HEK293 (cell line): ENCODE measurements around the gene RFX2.

Experiments
- GLIS2 ChIP-seq: fragments of 450-650 bp; formaldehyde crosslinking; IDR thresholded peaks from 2 replicates; pipeline ENCODE4 v1.5.1; 2016; ENCODE audit warnings: missing biosample characterization, missing genetic modification characterization
- HOXD13 ChIP-seq: sonication (generic); formaldehyde crosslinking; IDR thresholded peaks from 2 replicates; pipeline ENCODE4 v1.8.0; 2022; ENCODE audit warnings: missing genetic modification reagents, borderline replicate concordance
- KLF1 ChIP-seq: fragments of 450-650 bp; formaldehyde crosslinking; IDR thresholded peaks from 2 replicates; pipeline ENCODE4 v1.5.1; 2016; ENCODE audit warnings: missing biosample characterization, missing genetic modification characterization
- KLF9 ChIP-seq: fragments of 450-650 bp; formaldehyde crosslinking; IDR thresholded peaks from 2 replicates; pipeline ENCODE4 v1.5.1; 2016; ENCODE audit warnings: missing biosample characterization, missing genetic modification characterization, low read depth
- MYNN ChIP-seq: fragments of 450-650 bp; formaldehyde crosslinking; IDR thresholded peaks from 2 replicates; pipeline ENCODE4 v1.5.1; 2016; ENCODE audit warnings: missing biosample characterization, missing genetic modification characterization, borderline replicate concordance
- OVOL3 ChIP-seq: fragments of 450-650 bp; formaldehyde crosslinking; IDR thresholded peaks from 2 replicates; pipeline ENCODE4 v1.5.1; 2016; ENCODE audit warnings: missing biosample characterization, missing genetic modification characterization
- SP2 ChIP-seq: fragments of 450-650 bp; formaldehyde crosslinking; IDR thresholded peaks from 2 replicates; pipeline ENCODE4 v1.5.1; 2016; ENCODE audit warnings: missing biosample characterization, missing genetic modification characterization
- SP3 ChIP-seq: fragments of 450-650 bp; formaldehyde crosslinking; IDR thresholded peaks from 2 replicates; pipeline ENCODE4 v1.5.1; 2016; ENCODE audit warnings: missing biosample characterization, missing genetic modification characterization
- YY2 ChIP-seq: fragments of 450-650 bp; formaldehyde crosslinking; IDR thresholded peaks from 2 replicates; pipeline ENCODE4 v1.5.1; 2016; ENCODE audit warnings: missing biosample characterization, missing genetic modification characterization
- ZNF140 ChIP-seq: fragments of 450-650 bp; formaldehyde crosslinking; IDR thresholded peaks from 2 replicates; pipeline ENCODE4 v1.5.1; 2016; ENCODE audit warnings: missing biosample characterization, missing genetic modification characterization
- ZNF146 ChIP-seq: fragments of 450-650 bp; formaldehyde crosslinking; IDR thresholded peaks from 2 replicates; pipeline ENCODE4 v1.5.1; 2016; ENCODE audit warnings: missing biosample characterization, missing genetic modification characterization
- ZNF157 ChIP-seq: fragments of 450-650 bp; formaldehyde crosslinking; IDR thresholded peaks from 2 replicates; pipeline ENCODE4 v1.5.1; 2016; ENCODE audit warnings: missing biosample characterization, missing genetic modification characterization
- ZNF335 ChIP-seq: fragments of 450-650 bp; formaldehyde crosslinking; conservative IDR thresholded peaks from 2 replicates; pipeline ENCODE4 v1.5.1; 2016; ENCODE audit warnings: missing biosample characterization, missing genetic modification characterization
- ZNF391 ChIP-seq: fragments of 450-650 bp; formaldehyde crosslinking; IDR thresholded peaks from 2 replicates; pipeline ENCODE4 v1.5.1; 2016; ENCODE audit warnings: low read depth, missing biosample characterization, missing genetic modification characterization, borderline replicate concordance
- ZNF501 ChIP-seq: fragments of 450-650 bp; formaldehyde crosslinking; IDR thresholded peaks from 2 replicates; pipeline ENCODE4 v1.5.1; 2016; ENCODE audit warnings: missing biosample characterization, missing genetic modification characterization
- ZNF514 ChIP-seq: fragments of 450-650 bp; formaldehyde crosslinking; IDR thresholded peaks from 2 replicates; pipeline ENCODE4 v1.5.1; 2016; ENCODE audit warnings: missing biosample characterization, missing genetic modification characterization
- ZNF600 ChIP-seq: fragments of 450-650 bp; formaldehyde crosslinking; IDR thresholded peaks from 2 replicates; pipeline ENCODE4 v1.5.1; 2016; ENCODE audit warnings: missing biosample characterization, missing genetic modification characterization
- ZNF624 ChIP-seq: fragments of 450-650 bp; formaldehyde crosslinking; IDR thresholded peaks from 2 replicates; pipeline ENCODE4 v1.5.1; 2017; ENCODE audit warnings: missing biosample characterization, missing genetic modification characterization
- ZNF791 ChIP-seq: fragments of 450-650 bp; formaldehyde crosslinking; IDR thresholded peaks from 2 replicates; pipeline ENCODE4 v1.5.1; 2016; ENCODE audit warnings: missing biosample characterization, missing genetic modification characterization
- ZNF792 ChIP-seq: fragments of 450-650 bp; formaldehyde crosslinking; IDR thresholded peaks from 2 replicates; pipeline ENCODE4 v1.5.1; 2016; ENCODE audit warnings: missing biosample characterization, missing genetic modification characterization
- ZSCAN16 ChIP-seq: fragments of 450-650 bp; formaldehyde crosslinking; IDR thresholded peaks from 2 replicates; pipeline ENCODE4 v1.5.1; 2016; ENCODE audit warnings: missing biosample characterization, missing genetic modification characterization
- TF ChIP-seq, protein P1 (sequence below): fragments of 450-650 bp; formaldehyde crosslinking; IDR thresholded peaks from 2 replicates; pipeline ENCODE4 v1.5.1; 2016; ENCODE audit warnings: missing biosample characterization, missing genetic modification characterization
- TF ChIP-seq, protein P2 (sequence below): fragments of 450-650 bp; formaldehyde crosslinking; IDR thresholded peaks from 2 replicates; pipeline ENCODE4 v1.5.1; 2016; ENCODE audit warnings: missing biosample characterization, missing genetic modification characterization
- TF ChIP-seq, protein P3 (sequence below): fragments of 450-650 bp; formaldehyde crosslinking; IDR thresholded peaks from 2 replicates; pipeline ENCODE4 v1.5.1; 2016; ENCODE audit warnings: missing biosample characterization, missing genetic modification characterization, borderline replicate concordance
- TF ChIP-seq, protein P4 (sequence below): fragments of 450-650 bp; formaldehyde crosslinking; IDR thresholded peaks from 2 replicates; pipeline ENCODE4 v1.5.1; 2016; ENCODE audit warnings: missing biosample characterization, missing genetic modification characterization, low read depth
- TF ChIP-seq, protein P5 (sequence below): fragments of 450-650 bp; formaldehyde crosslinking; IDR thresholded peaks from 2 replicates; pipeline ENCODE4 v1.5.1; 2016; ENCODE audit warnings: missing biosample characterization, missing genetic modification characterization

Gene RFX2

DNA sequence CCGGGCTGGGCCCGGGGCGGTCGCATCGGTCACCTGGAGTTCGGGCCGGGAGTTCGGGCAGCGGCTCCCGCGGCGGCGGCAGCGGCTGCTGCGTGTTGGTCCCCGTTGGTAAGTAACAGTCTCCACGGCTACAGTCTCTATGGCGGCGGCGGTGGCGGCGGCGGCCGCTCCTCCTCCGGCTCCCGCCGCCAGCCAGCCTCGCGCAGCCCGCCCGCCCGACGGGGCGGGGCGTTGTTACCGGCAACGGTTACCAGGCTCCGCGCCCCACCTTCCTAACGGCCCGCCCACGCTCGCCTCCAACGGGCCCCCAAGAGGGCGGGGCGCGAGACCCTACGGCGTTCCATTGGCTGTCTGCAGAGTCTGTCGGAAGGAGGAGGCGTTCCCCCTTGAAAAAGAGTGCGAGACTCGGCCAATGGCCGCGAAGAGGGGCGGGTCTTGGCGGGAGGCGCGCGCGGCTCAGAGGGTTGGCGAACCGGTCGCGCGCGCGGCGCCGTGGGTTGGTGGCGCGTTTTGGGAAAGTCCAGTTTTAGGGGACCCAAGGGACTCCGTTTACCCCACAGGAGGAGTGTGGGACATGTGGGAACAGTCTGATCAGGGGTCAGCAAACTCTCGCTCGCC lies at the start of gene RFX2 (continued):
- TF ChIP-seq KLF9 = peak; percentile 73
- TF ChIP-seq, protein P1, sequence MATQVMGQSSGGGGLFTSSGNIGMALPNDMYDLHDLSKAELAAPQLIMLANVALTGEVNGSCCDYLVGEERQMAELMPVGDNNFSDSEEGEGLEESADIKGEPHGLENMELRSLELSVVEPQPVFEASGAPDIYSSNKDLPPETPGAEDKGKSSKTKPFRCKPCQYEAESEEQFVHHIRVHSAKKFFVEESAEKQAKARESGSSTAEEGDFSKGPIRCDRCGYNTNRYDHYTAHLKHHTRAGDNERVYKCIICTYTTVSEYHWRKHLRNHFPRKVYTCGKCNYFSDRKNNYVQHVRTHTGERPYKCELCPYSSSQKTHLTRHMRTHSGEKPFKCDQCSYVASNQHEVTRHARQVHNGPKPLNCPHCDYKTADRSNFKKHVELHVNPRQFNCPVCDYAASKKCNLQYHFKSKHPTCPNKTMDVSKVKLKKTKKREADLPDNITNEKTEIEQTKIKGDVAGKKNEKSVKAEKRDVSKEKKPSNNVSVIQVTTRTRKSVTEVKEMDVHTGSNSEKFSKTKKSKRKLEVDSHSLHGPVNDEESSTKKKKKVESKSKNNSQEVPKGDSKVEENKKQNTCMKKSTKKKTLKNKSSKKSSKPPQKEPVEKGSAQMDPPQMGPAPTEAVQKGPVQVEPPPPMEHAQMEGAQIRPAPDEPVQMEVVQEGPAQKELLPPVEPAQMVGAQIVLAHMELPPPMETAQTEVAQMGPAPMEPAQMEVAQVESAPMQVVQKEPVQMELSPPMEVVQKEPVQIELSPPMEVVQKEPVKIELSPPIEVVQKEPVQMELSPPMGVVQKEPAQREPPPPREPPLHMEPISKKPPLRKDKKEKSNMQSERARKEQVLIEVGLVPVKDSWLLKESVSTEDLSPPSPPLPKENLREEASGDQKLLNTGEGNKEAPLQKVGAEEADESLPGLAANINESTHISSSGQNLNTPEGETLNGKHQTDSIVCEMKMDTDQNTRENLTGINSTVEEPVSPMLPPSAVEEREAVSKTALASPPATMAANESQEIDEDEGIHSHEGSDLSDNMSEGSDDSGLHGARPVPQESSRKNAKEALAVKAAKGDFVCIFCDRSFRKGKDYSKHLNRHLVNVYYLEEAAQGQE (tag by site-specific recombination) = no peak
- TF ChIP-seq ZNF792 (tag by site-specific recombination) = no peak
- TF ChIP-seq, protein P2, sequence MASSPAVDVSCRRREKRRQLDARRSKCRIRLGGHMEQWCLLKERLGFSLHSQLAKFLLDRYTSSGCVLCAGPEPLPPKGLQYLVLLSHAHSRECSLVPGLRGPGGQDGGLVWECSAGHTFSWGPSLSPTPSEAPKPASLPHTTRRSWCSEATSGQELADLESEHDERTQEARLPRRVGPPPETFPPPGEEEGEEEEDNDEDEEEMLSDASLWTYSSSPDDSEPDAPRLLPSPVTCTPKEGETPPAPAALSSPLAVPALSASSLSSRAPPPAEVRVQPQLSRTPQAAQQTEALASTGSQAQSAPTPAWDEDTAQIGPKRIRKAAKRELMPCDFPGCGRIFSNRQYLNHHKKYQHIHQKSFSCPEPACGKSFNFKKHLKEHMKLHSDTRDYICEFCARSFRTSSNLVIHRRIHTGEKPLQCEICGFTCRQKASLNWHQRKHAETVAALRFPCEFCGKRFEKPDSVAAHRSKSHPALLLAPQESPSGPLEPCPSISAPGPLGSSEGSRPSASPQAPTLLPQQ (tag by site-specific recombination) = no peak
- TF ChIP-seq ZNF624 (tag by site-specific recombination) = no peak
- no peak for TF ChIP-seq ZNF391 (tag by site-specific recombination)
- no peak for TF ChIP-seq ZNF157 (tag by site-specific recombination)
- TF ChIP-seq SP2 (tag by site-specific recombination) = peak; percentile 100
- peak; percentile 78; the same call in 1 of the 2 replicates for TF ChIP-seq MYNN (tag by site-specific recombination)
- TF ChIP-seq OVOL3 (tag by site-specific recombination) = no peak
- no peak for TF ChIP-seq HOXD13 (CRISPR knock-in tag)
- peak; percentile 98 for TF ChIP-seq SP3 (tag by site-specific recombination)
- TF ChIP-seq, protein P3, sequence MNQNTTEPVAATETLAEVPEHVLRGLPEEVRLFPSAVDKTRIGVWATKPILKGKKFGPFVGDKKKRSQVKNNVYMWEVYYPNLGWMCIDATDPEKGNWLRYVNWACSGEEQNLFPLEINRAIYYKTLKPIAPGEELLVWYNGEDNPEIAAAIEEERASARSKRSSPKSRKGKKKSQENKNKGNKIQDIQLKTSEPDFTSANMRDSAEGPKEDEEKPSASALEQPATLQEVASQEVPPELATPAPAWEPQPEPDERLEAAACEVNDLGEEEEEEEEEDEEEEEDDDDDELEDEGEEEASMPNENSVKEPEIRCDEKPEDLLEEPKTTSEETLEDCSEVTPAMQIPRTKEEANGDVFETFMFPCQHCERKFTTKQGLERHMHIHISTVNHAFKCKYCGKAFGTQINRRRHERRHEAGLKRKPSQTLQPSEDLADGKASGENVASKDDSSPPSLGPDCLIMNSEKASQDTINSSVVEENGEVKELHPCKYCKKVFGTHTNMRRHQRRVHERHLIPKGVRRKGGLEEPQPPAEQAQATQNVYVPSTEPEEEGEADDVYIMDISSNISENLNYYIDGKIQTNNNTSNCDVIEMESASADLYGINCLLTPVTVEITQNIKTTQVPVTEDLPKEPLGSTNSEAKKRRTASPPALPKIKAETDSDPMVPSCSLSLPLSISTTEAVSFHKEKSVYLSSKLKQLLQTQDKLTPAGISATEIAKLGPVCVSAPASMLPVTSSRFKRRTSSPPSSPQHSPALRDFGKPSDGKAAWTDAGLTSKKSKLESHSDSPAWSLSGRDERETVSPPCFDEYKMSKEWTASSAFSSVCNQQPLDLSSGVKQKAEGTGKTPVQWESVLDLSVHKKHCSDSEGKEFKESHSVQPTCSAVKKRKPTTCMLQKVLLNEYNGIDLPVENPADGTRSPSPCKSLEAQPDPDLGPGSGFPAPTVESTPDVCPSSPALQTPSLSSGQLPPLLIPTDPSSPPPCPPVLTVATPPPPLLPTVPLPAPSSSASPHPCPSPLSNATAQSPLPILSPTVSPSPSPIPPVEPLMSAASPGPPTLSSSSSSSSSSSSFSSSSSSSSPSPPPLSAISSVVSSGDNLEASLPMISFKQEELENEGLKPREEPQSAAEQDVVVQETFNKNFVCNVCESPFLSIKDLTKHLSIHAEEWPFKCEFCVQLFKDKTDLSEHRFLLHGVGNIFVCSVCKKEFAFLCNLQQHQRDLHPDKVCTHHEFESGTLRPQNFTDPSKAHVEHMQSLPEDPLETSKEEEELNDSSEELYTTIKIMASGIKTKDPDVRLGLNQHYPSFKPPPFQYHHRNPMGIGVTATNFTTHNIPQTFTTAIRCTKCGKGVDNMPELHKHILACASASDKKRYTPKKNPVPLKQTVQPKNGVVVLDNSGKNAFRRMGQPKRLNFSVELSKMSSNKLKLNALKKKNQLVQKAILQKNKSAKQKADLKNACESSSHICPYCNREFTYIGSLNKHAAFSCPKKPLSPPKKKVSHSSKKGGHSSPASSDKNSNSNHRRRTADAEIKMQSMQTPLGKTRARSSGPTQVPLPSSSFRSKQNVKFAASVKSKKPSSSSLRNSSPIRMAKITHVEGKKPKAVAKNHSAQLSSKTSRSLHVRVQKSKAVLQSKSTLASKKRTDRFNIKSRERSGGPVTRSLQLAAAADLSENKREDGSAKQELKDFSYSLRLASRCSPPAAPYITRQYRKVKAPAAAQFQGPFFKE (tag by site-specific recombination) = no peak
- TF ChIP-seq ZNF600 (tag by site-specific recombination) = no peak
- peak; percentile 48; the same call in 1 of the 2 replicates for TF ChIP-seq GLIS2 (tag by site-specific recombination)
- TF ChIP-seq, protein P4, sequence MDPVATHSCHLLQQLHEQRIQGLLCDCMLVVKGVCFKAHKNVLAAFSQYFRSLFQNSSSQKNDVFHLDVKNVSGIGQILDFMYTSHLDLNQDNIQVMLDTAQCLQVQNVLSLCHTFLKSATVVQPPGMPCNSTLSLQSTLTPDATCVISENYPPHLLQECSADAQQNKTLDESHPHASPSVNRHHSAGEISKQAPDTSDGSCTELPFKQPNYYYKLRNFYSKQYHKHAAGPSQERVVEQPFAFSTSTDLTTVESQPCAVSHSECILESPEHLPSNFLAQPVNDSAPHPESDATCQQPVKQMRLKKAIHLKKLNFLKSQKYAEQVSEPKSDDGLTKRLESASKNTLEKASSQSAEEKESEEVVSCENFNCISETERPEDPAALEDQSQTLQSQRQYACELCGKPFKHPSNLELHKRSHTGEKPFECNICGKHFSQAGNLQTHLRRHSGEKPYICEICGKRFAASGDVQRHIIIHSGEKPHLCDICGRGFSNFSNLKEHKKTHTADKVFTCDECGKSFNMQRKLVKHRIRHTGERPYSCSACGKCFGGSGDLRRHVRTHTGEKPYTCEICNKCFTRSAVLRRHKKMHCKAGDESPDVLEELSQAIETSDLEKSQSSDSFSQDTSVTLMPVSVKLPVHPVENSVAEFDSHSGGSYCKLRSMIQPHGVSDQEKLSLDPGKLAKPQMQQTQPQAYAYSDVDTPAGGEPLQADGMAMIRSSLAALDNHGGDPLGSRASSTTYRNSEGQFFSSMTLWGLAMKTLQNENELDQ = no peak
- no peak for TF ChIP-seq ZNF140 (tag by site-specific recombination)
- no peak for TF ChIP-seq ZNF501 (tag by site-specific recombination)
- no peak for TF ChIP-seq ZNF146 (tag by site-specific recombination)
- TF ChIP-seq, protein P5, sequence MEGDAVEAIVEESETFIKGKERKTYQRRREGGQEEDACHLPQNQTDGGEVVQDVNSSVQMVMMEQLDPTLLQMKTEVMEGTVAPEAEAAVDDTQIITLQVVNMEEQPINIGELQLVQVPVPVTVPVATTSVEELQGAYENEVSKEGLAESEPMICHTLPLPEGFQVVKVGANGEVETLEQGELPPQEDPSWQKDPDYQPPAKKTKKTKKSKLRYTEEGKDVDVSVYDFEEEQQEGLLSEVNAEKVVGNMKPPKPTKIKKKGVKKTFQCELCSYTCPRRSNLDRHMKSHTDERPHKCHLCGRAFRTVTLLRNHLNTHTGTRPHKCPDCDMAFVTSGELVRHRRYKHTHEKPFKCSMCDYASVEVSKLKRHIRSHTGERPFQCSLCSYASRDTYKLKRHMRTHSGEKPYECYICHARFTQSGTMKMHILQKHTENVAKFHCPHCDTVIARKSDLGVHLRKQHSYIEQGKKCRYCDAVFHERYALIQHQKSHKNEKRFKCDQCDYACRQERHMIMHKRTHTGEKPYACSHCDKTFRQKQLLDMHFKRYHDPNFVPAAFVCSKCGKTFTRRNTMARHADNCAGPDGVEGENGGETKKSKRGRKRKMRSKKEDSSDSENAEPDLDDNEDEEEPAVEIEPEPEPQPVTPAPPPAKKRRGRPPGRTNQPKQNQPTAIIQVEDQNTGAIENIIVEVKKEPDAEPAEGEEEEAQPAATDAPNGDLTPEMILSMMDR (tag by site-specific recombination) = no peak
- TF ChIP-seq KLF1 = peak; percentile 77
- TF ChIP-seq ZNF335 (tag by site-specific recombination) = no peak
- no peak for TF ChIP-seq ZSCAN16 (tag by site-specific recombination)
- TF ChIP-seq YY2 = no peak
- TF ChIP-seq ZNF791 = no peak
- no peak for TF ChIP-seq ZNF514 (tag by site-specific recombination)
